Esophagus squamous epithelium (tissue), 4 donors: ENCODE measurements around the gene FTL.

Experiments used
- POLR2A ChIP-seq, 4 donors: fragments of 450-650 bp; IDR thresholded peaks; one replicate each; pipeline ENCODE4 v1.6.1; 2017; ENCODE audit warnings: antibody characterized with exemption in 4 of 4, mild to moderate bottlenecking in 4 of 4, moderate library complexity in 3 of 4
- TF ChIP-seq, protein P1 (sequence below), 6 experiments: fragments of 450-650 bp in 4 of 6; fragments of 200-600 bp in 2 of 6; sonication (generic) in 2 of 6; IDR thresholded peaks; one replicate each; pipeline ENCODE4 v1.5.1; 2016 to 2019; ENCODE audit warnings: antibody characterized with exemption in 6 of 6, mild to moderate bottlenecking in 4 of 6, moderate library complexity in 4 of 6

DNA sequence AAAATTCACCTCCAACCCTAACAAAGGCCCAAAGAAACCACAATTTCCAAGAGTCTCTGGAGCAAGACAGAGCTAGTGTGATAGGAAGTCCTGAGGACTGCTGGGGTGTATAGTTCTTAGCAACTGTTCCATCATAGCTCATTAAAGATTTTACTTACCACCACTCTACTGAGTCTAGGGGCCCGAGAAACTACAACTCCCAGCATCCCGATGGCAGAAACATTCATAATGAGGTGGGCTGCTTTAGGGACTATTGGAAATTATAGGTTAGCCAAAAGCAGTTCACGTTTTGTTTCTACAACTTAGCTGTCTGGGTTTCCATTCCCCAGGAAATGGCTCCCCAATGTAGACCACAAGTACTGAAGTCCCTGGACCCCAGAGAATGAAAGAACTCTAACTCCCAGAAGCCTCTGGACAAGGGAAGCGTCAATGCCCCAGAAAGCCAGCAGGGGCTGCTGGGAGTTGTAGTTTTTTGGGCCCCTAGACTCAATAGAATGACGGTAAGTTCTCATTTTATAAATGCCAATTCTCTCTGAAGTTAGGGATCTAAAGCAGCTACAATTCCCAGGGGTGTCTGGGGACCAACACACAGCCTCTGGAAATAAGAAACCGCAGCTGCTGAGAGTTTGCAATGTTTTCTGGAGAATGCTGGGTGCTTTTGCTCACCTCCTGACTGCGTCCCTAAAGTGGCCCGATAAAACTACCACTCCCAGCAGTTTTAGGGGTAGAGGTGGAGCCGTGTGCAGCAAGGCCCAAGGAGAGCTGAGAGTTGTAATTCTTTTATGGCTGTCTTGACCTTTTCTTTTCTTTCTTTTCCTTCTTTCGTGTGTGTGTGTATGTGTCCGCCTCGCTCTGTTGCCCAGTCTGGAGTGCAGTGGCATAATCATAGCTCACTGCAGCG lies 11.1 kb downstream of the FTL start:
- TF ChIP-seq, protein P1, sequence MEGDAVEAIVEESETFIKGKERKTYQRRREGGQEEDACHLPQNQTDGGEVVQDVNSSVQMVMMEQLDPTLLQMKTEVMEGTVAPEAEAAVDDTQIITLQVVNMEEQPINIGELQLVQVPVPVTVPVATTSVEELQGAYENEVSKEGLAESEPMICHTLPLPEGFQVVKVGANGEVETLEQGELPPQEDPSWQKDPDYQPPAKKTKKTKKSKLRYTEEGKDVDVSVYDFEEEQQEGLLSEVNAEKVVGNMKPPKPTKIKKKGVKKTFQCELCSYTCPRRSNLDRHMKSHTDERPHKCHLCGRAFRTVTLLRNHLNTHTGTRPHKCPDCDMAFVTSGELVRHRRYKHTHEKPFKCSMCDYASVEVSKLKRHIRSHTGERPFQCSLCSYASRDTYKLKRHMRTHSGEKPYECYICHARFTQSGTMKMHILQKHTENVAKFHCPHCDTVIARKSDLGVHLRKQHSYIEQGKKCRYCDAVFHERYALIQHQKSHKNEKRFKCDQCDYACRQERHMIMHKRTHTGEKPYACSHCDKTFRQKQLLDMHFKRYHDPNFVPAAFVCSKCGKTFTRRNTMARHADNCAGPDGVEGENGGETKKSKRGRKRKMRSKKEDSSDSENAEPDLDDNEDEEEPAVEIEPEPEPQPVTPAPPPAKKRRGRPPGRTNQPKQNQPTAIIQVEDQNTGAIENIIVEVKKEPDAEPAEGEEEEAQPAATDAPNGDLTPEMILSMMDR (IDR thresholded peaks at IDR 0.05) = peak in 2 of 6 experiments; percentile 24 to 34
- no peak for TF ChIP-seq POLR2A (IDR thresholded peaks at IDR 0.05)
